HepG2 (cell line): ENCODE measurements around the gene CCBE1. TPM values are rescaled to one million over a fixed set of nuclear protein-coding genes. Genes with fewer than 3 reads are reported as not detected.

Experiments used
- CEBPG ChIP-seq: IDR thresholded peaks from 2 replicates; pipeline ENCODE4 v1.6.1; 2016
- CTCF ChIP-seq: sonication (generic); formaldehyde crosslinking; IDR thresholded peaks from 2 replicates; pipeline ENCODE4 v1.5.0; 2020; ENCODE audit warnings: mild to moderate bottlenecking, missing genetic modification reagents, moderate library complexity
- GATAD2A ChIP-seq: IDR thresholded peaks from 2 replicates; pipeline ENCODE4 v1.6.1; 2016
- GTF2F1 ChIP-seq: fragments of 150-350 bp; IDR thresholded peaks from 2 replicates; pipeline ENCODE4 v1.6.1; 2014; ENCODE audit warnings: low read length
- KDM2A ChIP-seq: sonication (generic); formaldehyde crosslinking; IDR thresholded peaks from 2 replicates; pipeline ENCODE4 v1.4.0; 2020; ENCODE audit warnings: low read depth, missing genetic modification reagents, borderline replicate concordance
- NFAT5 ChIP-seq: sonication (generic); formaldehyde crosslinking; IDR thresholded peaks from 2 replicates; pipeline ENCODE4 v1.4.0; 2020; ENCODE audit warnings: missing genetic modification reagents
- PAWR ChIP-seq: sonication (generic); formaldehyde crosslinking; IDR thresholded peaks from 2 replicates; pipeline ENCODE4 v1.4.0; 2020; ENCODE audit warnings: missing genetic modification reagents, mild to moderate bottlenecking, borderline replicate concordance
- STAG1 ChIP-seq: sonication (generic); formaldehyde crosslinking; IDR thresholded peaks from 2 replicates; pipeline ENCODE4 v1.4.0; 2020; ENCODE audit warnings: missing genetic modification reagents
- ZMYM4 ChIP-seq: sonication (generic); formaldehyde crosslinking; IDR thresholded peaks from 2 replicates; pipeline ENCODE4 v1.8.1; 2023; ENCODE audit warnings: mild to moderate bottlenecking, missing genetic modification reagents
- ZNF574 ChIP-seq: sonication (generic); formaldehyde crosslinking; IDR thresholded peaks from 2 replicates; pipeline ENCODE4 v1.4.0; 2020; ENCODE audit warnings: missing genetic modification reagents
- ZNF687 ChIP-seq: sonication (generic); formaldehyde crosslinking; IDR thresholded peaks from 2 replicates; pipeline ENCODE4 v1.5.1; 2020; ENCODE audit warnings: mild to moderate bottlenecking, missing genetic modification reagents, moderate library complexity
- ZNF792 ChIP-seq: IDR thresholded peaks from 2 replicates; pipeline ENCODE4 v1.6.1; 2016
- polyA plus RNA-seq, 8 experiments: library from polyadenylated mRNA; depleted of rRNA in 3 of 8; stranded (reverse) in 7 of 8; unstranded in 1 of 8; fragments of >200 nt; fragmentation: Illumina TruSeq in 4 of 8; extraction: Trizol in 4 of 8; gene quantifications; 2 replicates each; pipeline versions ENCODE4 v1.2.1 to v1.2.3, GENCODE V29; 2011 to 2016; ENCODE audit warnings: low read depth in 4 of 8, missing spikeins in 1 of 8, mixed read lengths in 1 of 8; ENCODE audit not compliant: insufficient read depth in 1 of 8
- total RNA-seq, 5 experiments: library from RNA; depleted of rRNA; stranded (reverse); fragments of >200 nt; fragmentation: Illumina TruSeq; extraction: Trizol; gene quantifications; 2 replicates each; pipeline ENCODE4 v1.2.3, GENCODE V29; 2016; ENCODE audit warnings: low read depth in 1 of 5

CCBE1 gene
- total and polyA plus RNA-seq, 2 of the 13 experiments (the other 11 are each of a cell fraction or from before 2014, with no cell fraction given), result not detected

DNA sequence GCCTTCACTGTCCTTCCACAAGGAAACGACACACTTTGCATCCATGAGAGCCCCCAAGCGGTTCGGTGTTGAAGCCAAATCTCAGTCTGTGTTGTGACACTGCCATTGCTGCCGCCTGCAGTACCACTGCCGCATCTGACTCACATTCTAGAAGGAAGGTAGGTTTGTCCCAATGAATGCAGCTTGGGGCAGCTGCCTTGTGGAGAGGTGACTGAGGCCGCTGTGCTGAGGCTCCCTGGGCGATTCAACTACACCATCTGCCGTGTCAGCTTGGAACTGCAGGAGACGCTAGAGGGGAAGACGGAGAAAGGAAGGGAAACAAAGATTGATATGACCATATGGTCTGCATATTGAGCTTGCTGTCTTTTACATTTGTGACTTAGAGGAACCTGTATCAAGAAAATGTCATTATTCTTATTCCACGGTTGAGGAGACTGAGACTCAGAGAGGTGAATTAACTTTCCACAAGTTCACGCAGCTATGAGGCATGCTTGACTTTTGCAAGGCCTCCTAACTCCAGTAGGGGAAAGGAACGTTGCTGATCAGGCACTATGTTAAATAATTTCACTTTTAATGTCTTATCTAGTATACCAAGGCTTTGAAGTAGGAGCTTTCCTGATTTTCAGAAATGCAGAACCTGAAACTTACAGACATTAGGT, 294.7 kb downstream of the CCBE1 start (continued):
- TF ChIP-seq ZNF792 (CRISPR knock-in tag), result 0 out of 2 replicates have a peak, but pooled peaks have one; percentile 40
- no peak for TF ChIP-seq GTF2F1
- TF ChIP-seq ZNF574, result 0 out of 2 replicates have a peak, but pooled peaks have one; percentile 26
- TF ChIP-seq STAG1 (CRISPR knock-in tag), result peak; percentile 98
- no peak for TF ChIP-seq NFAT5
- peak; percentile 54 for TF ChIP-seq ZNF687 (CRISPR knock-in tag)
- no peak for TF ChIP-seq PAWR (CRISPR knock-in tag)
- TF ChIP-seq CTCF (CRISPR knock-in tag), result peak; percentile 98
- peak; percentile 88 for TF ChIP-seq KDM2A (CRISPR knock-in tag)
- 0 out of 2 replicates have a peak, but pooled peaks have one; percentile 11 for TF ChIP-seq CEBPG (CRISPR knock-in tag)
- peak; percentile 72 for TF ChIP-seq ZMYM4
- peak; percentile 42 for TF ChIP-seq GATAD2A
